ENCODE measurements around the gene CDC25C. TPM values are rescaled to one million over a fixed set of nuclear protein-coding genes. Genes with fewer than 3 reads are reported as not detected.
A peak's percentile ranks its signal among the peaks of the same experiment; 100 is the strongest.

The CDC25C gene
- total RNA-seq, 1 donor from 2014 or later: 2.0 TPM

DNA sequence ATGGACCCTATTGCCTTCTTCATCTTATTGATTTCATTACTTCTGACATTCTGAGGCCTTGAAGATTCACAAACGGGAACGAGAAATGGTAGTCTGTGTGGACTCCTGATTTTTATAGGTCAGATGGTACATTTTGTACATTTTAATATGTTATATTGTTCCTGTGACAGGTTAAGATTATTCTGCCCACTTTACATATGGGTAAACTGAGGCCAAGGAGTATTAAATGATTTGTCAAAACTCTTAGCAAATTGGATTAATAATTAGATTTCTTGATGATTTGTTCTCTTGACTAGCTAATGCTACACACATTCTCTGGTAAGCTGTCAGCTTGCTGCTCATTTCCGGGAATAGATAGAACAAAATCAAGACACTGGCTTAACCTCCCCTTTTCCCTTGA lies 8.4 kb upstream of the CDC25C start:
- peak overlapping the region; percentile 98 for H3K27ac ChIP-seq
- H3K9me3 ChIP-seq: no peaks in the 10 kb centered on the region
- peaks cover 0 to 31% of the 10 kb centered on the region in 2 donors for H3K36me3 ChIP-seq
- H3K4me3 ChIP-seq: no peak overlapping the region
- no peaks in the 10 kb centered on the region for H3K27me3 ChIP-seq
- DNase-seq (ENCODE audit: extremely low spot score in 2 of 2): no peak
- H3K4me1 ChIP-seq: peaks cover 39% of the 10 kb centered on the region
- intact Hi-C loops (cut with DNase I): no loop called here
- TF ChIP-seq, protein P1, sequence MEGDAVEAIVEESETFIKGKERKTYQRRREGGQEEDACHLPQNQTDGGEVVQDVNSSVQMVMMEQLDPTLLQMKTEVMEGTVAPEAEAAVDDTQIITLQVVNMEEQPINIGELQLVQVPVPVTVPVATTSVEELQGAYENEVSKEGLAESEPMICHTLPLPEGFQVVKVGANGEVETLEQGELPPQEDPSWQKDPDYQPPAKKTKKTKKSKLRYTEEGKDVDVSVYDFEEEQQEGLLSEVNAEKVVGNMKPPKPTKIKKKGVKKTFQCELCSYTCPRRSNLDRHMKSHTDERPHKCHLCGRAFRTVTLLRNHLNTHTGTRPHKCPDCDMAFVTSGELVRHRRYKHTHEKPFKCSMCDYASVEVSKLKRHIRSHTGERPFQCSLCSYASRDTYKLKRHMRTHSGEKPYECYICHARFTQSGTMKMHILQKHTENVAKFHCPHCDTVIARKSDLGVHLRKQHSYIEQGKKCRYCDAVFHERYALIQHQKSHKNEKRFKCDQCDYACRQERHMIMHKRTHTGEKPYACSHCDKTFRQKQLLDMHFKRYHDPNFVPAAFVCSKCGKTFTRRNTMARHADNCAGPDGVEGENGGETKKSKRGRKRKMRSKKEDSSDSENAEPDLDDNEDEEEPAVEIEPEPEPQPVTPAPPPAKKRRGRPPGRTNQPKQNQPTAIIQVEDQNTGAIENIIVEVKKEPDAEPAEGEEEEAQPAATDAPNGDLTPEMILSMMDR (IDR thresholded peaks at IDR 0.05): no peak
- no peak for TF ChIP-seq POLR2AphosphoS5 (IDR thresholded peaks at IDR 0.05; ENCODE audit: insufficient read depth in 1 of 2, low read depth in 1 of 2)
- no peak for TF ChIP-seq POLR2A (IDR thresholded peaks at IDR 0.05)

GRCh38 chr5:138339464-138339863 lies 7.9 kb upstream of the CDC25C start:
- Histone ChIP-seq H3K9me3 (no peaks in the 10 kb centered on the region), H3K36me3 (peaks cover 0 to 25% of the 10 kb centered on the region in 2 donors), H3K4me3 (peak overlapping the region; percentile 87 to 94), H3K27ac (peak overlapping the region; percentile 98), H3K27me3 (no peaks in the 10 kb centered on the region), H3K4me1 (peaks cover 39% of the 10 kb centered on the region)
- intact Hi-C loops (cut with DNase I): no loop called here
- no peak for DNase-seq (ENCODE audit: extremely low spot score in 2 of 2)
- TF ChIP-seq POLR2A (IDR thresholded peaks at IDR 0.05) (no peak), POLR2AphosphoS5 (IDR thresholded peaks at IDR 0.05; ENCODE audit: insufficient read depth in 1 of 2, low read depth in 1 of 2) (no peak)
- TF ChIP-seq, protein P1 (IDR thresholded peaks at IDR 0.05): no peak

DNA sequence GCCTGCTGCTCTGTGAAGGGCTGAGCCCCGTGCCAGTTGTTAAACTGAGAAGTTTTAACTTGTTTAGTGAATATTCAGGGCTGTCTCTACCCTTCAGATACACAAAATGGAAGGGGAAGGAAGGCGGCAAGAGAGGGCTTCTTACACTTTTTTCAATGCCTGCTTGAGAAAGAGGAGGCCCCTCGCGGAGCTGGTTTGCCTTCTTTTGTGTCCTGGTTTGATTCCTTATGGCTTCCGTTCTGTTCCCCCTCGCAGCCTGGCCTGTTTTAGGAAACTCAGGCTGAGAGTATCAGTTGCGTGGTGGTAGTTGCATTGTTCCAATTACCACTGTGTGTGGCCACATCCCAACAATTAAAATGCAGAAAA lies 7.5 kb upstream of the CDC25C start:
- no peaks in the 10 kb centered on the region for H3K9me3 ChIP-seq
- H3K36me3 ChIP-seq: peaks cover 0 to 22% of the 10 kb centered on the region in 2 donors
- DNase-seq (ENCODE audit: extremely low spot score in 2 of 2): no peak
- peaks cover 39% of the 10 kb centered on the region for H3K4me1 ChIP-seq
- H3K27me3 ChIP-seq: no peaks in the 10 kb centered on the region
- intact Hi-C loops (cut with DNase I): no loop called here
- H3K27ac ChIP-seq: peak overlapping the region; percentile 98
- H3K4me3 ChIP-seq: peak overlapping the region; percentile 87 to 94
- TF ChIP-seq, protein P1 (IDR thresholded peaks at IDR 0.05): no peak

GRCh38 chr5:138338411-138339090 lies 6.9 kb upstream of the CDC25C start:
- DNase-seq (ENCODE audit: extremely low spot score in 2 of 2): no peak
- no peak for TF ChIP-seq POLR2A (IDR thresholded peaks at IDR 0.05)
- peak in 1 of 2 donors; percentile 11 for TF ChIP-seq POLR2AphosphoS5 (IDR thresholded peaks at IDR 0.05; ENCODE audit: insufficient read depth in 1 of 2, low read depth in 1 of 2)
- Histone ChIP-seq H3K4me1 (peaks cover 39% of the 10 kb centered on the region), H3K9me3 (no peaks in the 10 kb centered on the region), H3K36me3 (peaks cover 0 to 17% of the 10 kb centered on the region in 2 donors), H3K27ac (peak overlapping the region; percentile 98), H3K27me3 (no peaks in the 10 kb centered on the region), H3K4me3 (peak overlapping the region; percentile 87 to 94)
- intact Hi-C loops (cut with DNase I): no loop called here

DNA sequence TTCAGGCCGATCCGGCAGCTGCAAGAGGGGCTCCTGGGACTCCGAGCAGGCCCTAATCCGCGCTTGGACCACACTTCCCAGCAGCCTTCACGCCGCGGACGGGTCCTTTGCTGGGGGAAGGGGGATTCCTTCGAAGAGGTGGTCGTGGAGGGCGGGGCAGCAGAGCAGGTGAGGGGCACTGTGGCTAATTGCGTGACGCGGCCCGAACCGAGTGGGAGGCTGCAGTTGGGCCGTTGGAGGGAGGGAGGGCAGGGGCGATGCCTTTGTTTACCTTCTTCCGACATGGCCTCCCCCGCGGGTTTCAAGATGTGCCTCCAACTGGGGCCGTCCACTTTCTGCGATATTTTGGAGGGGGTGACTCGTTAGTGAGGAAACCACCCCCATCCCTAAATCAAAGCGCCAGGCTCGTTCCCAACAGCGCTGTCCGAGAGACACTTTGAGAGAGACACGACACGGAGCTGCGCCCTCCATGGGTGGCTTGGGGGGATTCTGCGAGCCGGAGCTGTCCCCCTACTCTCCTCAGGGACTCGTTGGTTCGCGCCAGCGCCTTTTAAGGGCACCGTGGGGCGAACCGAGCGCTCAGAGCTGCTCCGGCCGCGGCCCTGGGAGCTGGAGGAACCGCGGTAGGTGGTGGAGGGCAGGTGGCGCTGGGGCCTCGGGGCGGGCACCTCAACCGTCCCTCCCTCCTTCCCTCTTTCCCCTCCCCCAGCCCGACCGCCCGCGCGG lies 6.2 kb upstream of the CDC25C start, which contains the start of gene FAM53C:
FAM53C (plus strand) TSS at position 582 of the 726 bp plus-strand sequence. CDS start 3,070 bp downstream, outside the sequence.
- peak in 1 of 2 donors; percentile 94 for DNase-seq (ENCODE audit: extremely low spot score in 2 of 2)
- peak; percentile 8 to 96 for TF ChIP-seq POLR2A (IDR thresholded peaks at IDR 0.05)
- peak; percentile 78 to 99 for TF ChIP-seq POLR2AphosphoS5 (IDR thresholded peaks at IDR 0.05; ENCODE audit: insufficient read depth in 1 of 2, low read depth in 1 of 2)
- TF ChIP-seq, protein P1 (IDR thresholded peaks at IDR 0.05): peak in 1 of 3 experiments; percentile 17
- intact Hi-C loops (cut with DNase I): no loop called here

More for the DNA sequence above, 6.2 kb upstream of the CDC25C start, which contains the start of gene FAM53C:
- H3K27ac ChIP-seq: peak within 1 kb of the TSS; percentile 98
- peaks cover 39% of the 10 kb centered on the region for H3K4me1 ChIP-seq
- no peaks in the 10 kb centered on the region for H3K27me3 ChIP-seq
- peaks cover 0 to 10% of the 10 kb centered on the region in 2 donors for H3K36me3 ChIP-seq
- peak within 1 kb of the TSS; percentile 87 to 94 for H3K4me3 ChIP-seq
- H3K9me3 ChIP-seq: no peaks in the 10 kb centered on the region
